Mucosa of rectum (tissue), 2 donors: Measurements from ENCODE around the gene SIGLEC5.
"Not testable (repeated sequence)": the region's sequence is repeated elsewhere in the genome, so short reads cannot be mapped to it uniquely, and the experiment has no call there.

Source experiments
- H3K27ac ChIP-seq, 2 donors: one replicate each; pipeline ENCODE4 v1.7.0; 2013; ENCODE audit warnings: inconsistent platforms in 2 of 2, low read depth in 2 of 2, low read length in 2 of 2
- H3K27me3 ChIP-seq, 2 donors: one replicate each; pipeline ENCODE4 v1.7.0; 2013; ENCODE audit warnings: low read length in 2 of 2; ENCODE audit not compliant: control insufficient read depth in 2 of 2, insufficient read depth in 2 of 2
- H3K36me3 ChIP-seq, 2 donors: one replicate each; pipeline ENCODE4 v1.7.0; 2013; ENCODE audit warnings: low read length in 2 of 2; ENCODE audit not compliant: control insufficient read depth in 2 of 2, insufficient read depth in 2 of 2
- H3K4me1 ChIP-seq, 2 donors: one replicate each; pipeline ENCODE4 v1.7.0; 2013; ENCODE audit warnings: low read length in 2 of 2, mild to moderate bottlenecking in 1 of 2; ENCODE audit not compliant: control insufficient read depth in 2 of 2, insufficient read depth in 2 of 2
- H3K4me3 ChIP-seq, 2 donors: one replicate each; pipeline ENCODE4 v1.7.0; 2013; ENCODE audit warnings: low read length in 2 of 2
- H3K9ac ChIP-seq, 2 donors: one replicate each; pipeline ENCODE4 v1.7.0; 2013; ENCODE audit warnings: low read length in 2 of 2, low read depth in 1 of 2, mild to moderate bottlenecking in 1 of 2
- H3K9me3 ChIP-seq, 2 donors: one replicate each; pipeline ENCODE4 v1.7.0; 2013; ENCODE audit warnings: low read length in 2 of 2; ENCODE audit not compliant: control insufficient read depth in 2 of 2
- donor health status: healthy.
- donor health status: Normal muscosa, but diverticular disease.

Gene SIGLEC5

DNA sequence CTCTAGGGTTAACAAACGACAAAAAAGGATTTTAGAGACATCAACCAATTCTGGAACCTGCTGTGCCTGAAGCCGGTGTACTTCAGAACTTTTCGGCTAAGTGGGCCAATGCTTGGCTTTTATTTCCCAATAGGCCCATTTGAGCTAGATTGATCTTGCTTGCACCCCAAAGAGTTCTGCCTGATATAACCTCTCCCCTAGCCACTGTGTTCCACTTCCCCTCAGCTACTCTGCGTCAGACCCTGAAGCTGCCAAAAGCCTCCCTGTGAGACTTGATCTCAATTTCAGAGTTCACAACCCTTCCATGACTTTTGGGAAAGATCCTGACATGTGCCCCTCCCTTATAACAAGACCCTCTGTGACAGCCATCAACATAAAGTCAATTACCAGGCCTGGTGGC lies 22.1 kb upstream of the SIGLEC5 start:
- Histone ChIP-seq H3K4me3 (no peak overlapping the region), H3K9ac (no peak overlapping the region), H3K36me3 (no peaks in the 10 kb centered on the region), H3K27ac (no peak overlapping the region), H3K9me3 (no peaks in the 10 kb centered on the region), H3K27me3 (no peaks in the 10 kb centered on the region), H3K4me1 (no peaks in the 10 kb centered on the region)

DNA sequence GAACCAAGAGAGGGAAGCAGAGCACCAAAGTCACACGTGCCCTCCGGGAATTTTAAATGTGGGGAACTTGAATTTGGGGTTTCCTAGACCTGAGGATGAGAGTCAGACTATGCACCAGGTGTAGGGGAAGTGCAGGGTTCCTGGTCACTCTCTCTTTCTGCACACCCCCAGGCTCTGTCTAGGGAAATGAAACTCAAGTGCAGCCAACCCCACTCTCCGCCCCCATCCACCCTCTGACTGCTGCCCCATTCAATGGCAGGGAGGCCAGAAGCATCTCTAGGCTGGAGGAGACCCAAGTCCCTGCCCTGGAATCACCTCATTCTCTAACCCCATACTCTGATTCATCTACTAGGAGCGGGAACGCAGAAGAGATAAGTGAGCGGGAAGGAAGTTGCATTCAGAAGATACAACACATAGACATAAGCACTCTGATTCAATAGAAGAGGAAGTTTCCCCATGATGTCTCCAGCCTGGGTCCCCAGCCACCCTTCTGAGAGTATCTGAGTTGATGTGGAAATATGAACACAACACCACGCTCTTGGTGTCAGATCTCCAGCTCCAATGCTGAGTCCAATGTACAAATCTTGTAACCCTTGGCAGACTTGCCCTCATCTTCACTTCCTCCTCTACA lies 21.1 kb upstream of the SIGLEC5 start:
- Histone ChIP-seq H3K4me1 (no peaks in the 10 kb centered on the region), H3K9me3 (no peaks in the 10 kb centered on the region), H3K4me3 (no peak overlapping the region), H3K27ac (no peak overlapping the region), H3K9ac (no peak overlapping the region), H3K36me3 (no peaks in the 10 kb centered on the region), H3K27me3 (no peaks in the 10 kb centered on the region)

- H3K36me3 ChIP-seq, result no peaks in the 10 kb centered on the region
- no peaks in the 10 kb centered on the region for H3K9me3 ChIP-seq
- no peak overlapping the region for H3K9ac ChIP-seq
- H3K27ac ChIP-seq, result no peak overlapping the region
- H3K4me3 ChIP-seq, result no peak overlapping the region
- H3K4me1 ChIP-seq, result no peaks in the 10 kb centered on the region
- H3K27me3 ChIP-seq, result no peaks in the 10 kb centered on the region
These were observed 17.1 kb upstream of the SIGLEC5 start for GRCh38 chr19:51647318-51647717.

DNA sequence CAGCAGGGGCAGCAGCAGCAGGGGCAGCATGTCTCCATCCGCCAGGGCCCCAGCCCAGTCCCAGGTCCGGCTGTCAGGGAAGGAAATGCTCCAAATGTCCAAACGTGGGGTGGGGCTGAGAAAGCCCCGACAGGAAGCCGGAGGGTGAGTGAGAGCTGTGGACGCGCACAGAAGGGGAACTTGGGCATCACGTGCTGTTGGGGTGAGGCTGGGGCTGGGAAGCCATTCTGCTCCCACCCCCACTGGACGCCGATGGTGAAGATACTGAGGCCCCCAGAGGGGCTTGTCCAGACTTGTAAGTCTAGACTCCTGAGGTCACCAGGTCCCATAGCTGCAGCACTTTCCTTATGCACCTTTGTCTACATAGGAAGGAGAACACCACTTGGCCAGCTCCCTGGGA lies 16.5 kb upstream of the SIGLEC5 start, which contains the start of gene SIGLEC14:
SIGLEC14 (minus strand) TSS at position 96 of the 400 bp plus-strand sequence; CDS start at position 30, 66 bp downstream.
- not testable (repeated sequence) for H3K27ac ChIP-seq, H3K9ac ChIP-seq, H3K9me3 ChIP-seq, H3K4me1 ChIP-seq, H3K27me3 ChIP-seq, H3K36me3 ChIP-seq
- peak within 1 kb of the TSS; percentile 5 to 26 for H3K4me3 ChIP-seq

DNA sequence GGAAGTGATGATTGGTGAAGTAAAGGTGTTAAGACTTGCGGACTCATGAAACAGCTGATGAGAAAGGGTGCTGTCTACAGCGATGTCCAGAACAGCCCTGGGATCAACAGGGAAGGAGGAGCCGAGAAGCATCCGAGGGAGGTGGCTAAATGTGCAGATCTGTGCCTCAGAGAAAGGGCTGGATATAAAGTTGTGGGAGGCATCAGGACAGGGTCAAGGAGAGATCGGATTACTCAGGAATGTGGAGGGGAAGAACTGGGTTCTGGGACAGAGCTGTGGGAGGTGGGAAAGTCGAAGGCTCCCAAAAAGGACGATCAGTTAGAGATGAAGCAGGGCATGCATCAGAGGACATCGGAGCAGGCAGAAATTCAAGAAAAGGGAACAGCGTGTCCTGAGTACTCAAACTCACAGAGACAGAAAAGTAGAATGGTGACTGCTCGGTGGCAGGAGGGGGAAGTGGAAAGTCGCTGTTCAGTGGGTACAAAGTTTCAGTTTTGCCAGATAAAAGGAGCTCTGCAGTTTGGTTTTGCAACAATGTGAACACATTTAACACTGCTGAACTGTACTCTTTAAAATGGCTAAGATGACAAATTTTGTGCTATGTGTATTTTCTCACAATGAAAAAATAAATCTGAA lies 14.6 kb upstream of the SIGLEC5 start:
- H3K4me3 ChIP-seq, result peak overlapping the region in 1 of 2 donors; percentile 37

GRCh38 chr19:51641648-51642047 lies 11.4 kb upstream of the SIGLEC5 start:
- H3K9me3 ChIP-seq, result peaks cover 0 to 2% of the 10 kb centered on the region in 2 donors
- H3K9ac ChIP-seq, result no peak overlapping the region
- H3K27me3 ChIP-seq, result no peaks in the 10 kb centered on the region

More for the DNA sequence above, 14.6 kb upstream of the SIGLEC5 start:
- H3K9ac ChIP-seq, result no peak overlapping the region
- no peaks in the 10 kb centered on the region for H3K4me1 ChIP-seq
- no peaks in the 10 kb centered on the region for H3K27me3 ChIP-seq
- no peaks in the 10 kb centered on the region for H3K9me3 ChIP-seq
- H3K27ac ChIP-seq, result no peak overlapping the region
- no peaks in the 10 kb centered on the region for H3K36me3 ChIP-seq

GRCh38 chr19:51640386-51640785 lies 10.2 kb upstream of the SIGLEC5 start:
- Histone ChIP-seq H3K9ac (no peak overlapping the region), H3K9me3 (peaks cover 0 to 2% of the 10 kb centered on the region in 2 donors), H3K27me3 (no peaks in the 10 kb centered on the region), H3K36me3 (no peaks in the 10 kb centered on the region), H3K4me3 (no peak overlapping the region), H3K27ac (no peak overlapping the region), H3K4me1 (no peaks in the 10 kb centered on the region)

More at GRCh38 chr19:51641648-51642047, 11.4 kb upstream of the SIGLEC5 start:
- Histone ChIP-seq H3K27ac (no peak overlapping the region), H3K4me3 (no peak overlapping the region), H3K36me3 (no peaks in the 10 kb centered on the region), H3K4me1 (no peaks in the 10 kb centered on the region)

- H3K27ac ChIP-seq, result no peak overlapping the region
- H3K4me3 ChIP-seq, result no peak overlapping the region
- H3K4me1 ChIP-seq, result no peaks in the 10 kb centered on the region
- H3K27me3 ChIP-seq, result no peaks in the 10 kb centered on the region
- H3K36me3 ChIP-seq, result no peaks in the 10 kb centered on the region
- H3K9ac ChIP-seq, result no peak overlapping the region
- peaks cover 0 to 2% of the 10 kb centered on the region in 2 donors for H3K9me3 ChIP-seq
These were observed 9.7 kb upstream of the SIGLEC5 start for GRCh38 chr19:51639916-51640315.

DNA sequence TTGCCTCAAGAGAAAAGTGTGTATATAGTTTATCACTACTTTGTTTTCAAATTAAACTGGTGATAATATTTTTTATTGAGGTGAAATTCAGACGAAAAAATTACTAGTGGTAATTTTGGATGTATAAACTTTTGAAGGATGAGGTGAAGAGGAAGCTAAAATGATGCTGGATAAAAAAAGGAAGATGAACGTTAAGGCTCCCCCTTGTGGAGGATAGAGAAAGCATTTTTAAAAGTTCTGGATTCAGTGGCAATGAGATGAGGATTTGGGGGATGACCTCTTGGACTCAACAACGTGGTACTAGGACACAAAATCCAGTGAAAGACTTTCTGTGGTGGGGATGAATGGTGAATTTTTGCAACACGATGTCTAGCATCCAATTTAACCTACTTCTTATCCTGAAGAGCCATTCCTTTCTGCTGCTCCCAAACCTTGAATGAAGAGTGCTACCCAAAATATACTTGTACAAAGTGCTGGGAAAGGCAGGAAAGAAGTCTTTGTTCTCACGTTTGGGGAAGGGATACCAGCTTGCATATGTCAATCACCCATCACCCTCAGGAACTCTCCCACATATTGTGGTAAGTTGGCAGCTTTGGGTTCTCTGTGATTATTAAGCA lies 7.3 kb upstream of the SIGLEC5 start:
- no peaks in the 10 kb centered on the region for H3K36me3 ChIP-seq

DNA sequence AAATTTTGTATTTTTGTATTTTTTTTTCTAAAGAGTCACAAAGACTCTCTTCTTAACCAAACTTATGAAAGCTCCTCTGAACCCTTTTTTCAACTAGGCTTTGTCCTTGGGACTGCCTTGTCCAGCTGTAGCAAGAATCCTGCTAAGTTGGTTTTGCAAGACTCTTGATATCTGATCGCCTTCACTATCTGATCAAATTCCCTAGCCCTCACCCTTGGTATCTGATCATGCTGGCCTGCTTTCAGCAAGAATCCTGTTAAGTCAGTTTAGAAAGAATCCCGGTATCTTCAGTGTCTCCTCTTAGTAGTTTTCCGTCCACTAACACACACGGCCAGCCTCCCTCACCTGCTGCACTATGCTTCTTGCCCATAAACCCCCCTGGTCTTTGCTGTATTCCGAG lies 1.9 kb upstream of the SIGLEC5 start:
- H3K9me3 ChIP-seq, result peaks cover 0 to 2% of the 10 kb centered on the region in 2 donors
- no peaks in the 10 kb centered on the region for H3K36me3 ChIP-seq
- H3K4me1 ChIP-seq, result no peaks in the 10 kb centered on the region
- H3K27ac ChIP-seq, result no peak overlapping the region
- no peak overlapping the region for H3K9ac ChIP-seq
- H3K4me3 ChIP-seq, result no peak overlapping the region
- no peaks in the 10 kb centered on the region for H3K27me3 ChIP-seq

More for the DNA sequence above, 7.3 kb upstream of the SIGLEC5 start:
- H3K27me3 ChIP-seq, result no peaks in the 10 kb centered on the region
- H3K4me3 ChIP-seq, result no peak overlapping the region
- H3K9me3 ChIP-seq, result peaks cover 0 to 2% of the 10 kb centered on the region in 2 donors
- no peaks in the 10 kb centered on the region for H3K4me1 ChIP-seq
- H3K27ac ChIP-seq, result no peak overlapping the region
- H3K9ac ChIP-seq, result no peak overlapping the region
